Measurements from ENCODE around the gene C1GALT1.

DNA sequence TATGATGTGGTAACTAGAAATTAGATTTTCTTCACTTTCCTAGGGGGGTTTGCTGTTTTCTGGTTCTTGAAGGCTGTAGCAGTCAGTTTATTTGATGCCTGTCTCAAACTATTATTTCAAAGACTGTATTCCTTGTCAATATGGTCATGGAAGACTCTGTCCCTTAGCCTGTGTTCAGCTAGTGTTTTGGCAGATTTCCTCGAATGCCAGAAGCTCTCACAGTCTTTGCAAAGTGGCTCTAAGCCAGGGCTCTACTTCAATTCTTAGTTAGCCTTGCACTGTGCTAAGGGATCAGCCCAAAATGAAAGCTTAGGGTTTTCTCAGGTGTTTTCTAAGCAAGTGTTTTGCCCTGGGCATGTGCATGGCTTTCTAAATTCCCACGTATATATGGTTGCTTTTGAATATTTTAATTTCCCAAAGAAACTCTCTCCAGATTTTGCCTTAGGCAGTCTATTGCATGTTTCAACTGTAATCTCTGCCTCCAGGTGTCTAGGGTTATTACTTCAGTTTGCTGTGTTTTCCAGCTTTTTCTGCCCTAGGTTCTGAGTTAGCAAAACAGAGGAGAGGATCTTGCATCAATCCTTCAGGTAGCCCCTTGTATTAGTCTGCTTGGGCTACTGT, 7.2 kb upstream of the C1GALT1 start:
- TF ChIP-seq GATA3 (IDR thresholded peaks at IDR 0.05; ENCODE audit: low read depth, low read length) (no peak), GATA2 (IDR thresholded peaks at IDR 0.05; ENCODE audit: low read depth, low read length) (no peak)
